OCI-LY1 (cell line): ENCODE measurements around the gene STK11.

ENCODE experiments used
- EZH2 ChIP-seq: fragments of 200-600 bp; sonication (generic), shearing (Covaris generic); IDR thresholded peaks from 2 replicates; pipeline ENCODE4 v1.8.0; 2017; ENCODE audit warnings: borderline replicate concordance, mixed run types, mild to moderate bottlenecking, antibody characterized with exemption, low read length, moderate library complexity, mixed read lengths
- TF ChIP-seq, protein P1 (sequence below): fragments of 200-600 bp; sonication (generic), shearing (Covaris generic); IDR thresholded peaks from 2 replicates; pipeline ENCODE4 v1.5.1; 2017; ENCODE audit warnings: mild to moderate bottlenecking, antibody characterized with exemption, low read length, moderate library complexity, mixed read lengths

- TF ChIP-seq, protein P1, sequence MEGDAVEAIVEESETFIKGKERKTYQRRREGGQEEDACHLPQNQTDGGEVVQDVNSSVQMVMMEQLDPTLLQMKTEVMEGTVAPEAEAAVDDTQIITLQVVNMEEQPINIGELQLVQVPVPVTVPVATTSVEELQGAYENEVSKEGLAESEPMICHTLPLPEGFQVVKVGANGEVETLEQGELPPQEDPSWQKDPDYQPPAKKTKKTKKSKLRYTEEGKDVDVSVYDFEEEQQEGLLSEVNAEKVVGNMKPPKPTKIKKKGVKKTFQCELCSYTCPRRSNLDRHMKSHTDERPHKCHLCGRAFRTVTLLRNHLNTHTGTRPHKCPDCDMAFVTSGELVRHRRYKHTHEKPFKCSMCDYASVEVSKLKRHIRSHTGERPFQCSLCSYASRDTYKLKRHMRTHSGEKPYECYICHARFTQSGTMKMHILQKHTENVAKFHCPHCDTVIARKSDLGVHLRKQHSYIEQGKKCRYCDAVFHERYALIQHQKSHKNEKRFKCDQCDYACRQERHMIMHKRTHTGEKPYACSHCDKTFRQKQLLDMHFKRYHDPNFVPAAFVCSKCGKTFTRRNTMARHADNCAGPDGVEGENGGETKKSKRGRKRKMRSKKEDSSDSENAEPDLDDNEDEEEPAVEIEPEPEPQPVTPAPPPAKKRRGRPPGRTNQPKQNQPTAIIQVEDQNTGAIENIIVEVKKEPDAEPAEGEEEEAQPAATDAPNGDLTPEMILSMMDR: no peak
- no peak for TF ChIP-seq EZH2
Observed at GRCh38 chr19:1251330-1252220, 46.0 kb downstream of the STK11 start.
